GM19452 (cell line): Measurements from ENCODE around the gene TTBK1.
A peak's percentile ranks its signal among the peaks of the same experiment; 100 is the strongest.
"Not testable (repeated sequence)": the region's sequence is repeated elsewhere in the genome, so short reads cannot be mapped to it uniquely, and the experiment has no call there.

Experiments used
- ATAC-seq: cut with Tn5 transposase; IDR thresholded peaks from one replicate; pipeline ENCODE4 v1.9.1; 2021; ENCODE audit not compliant: unreplicated experiment

The TTBK1 gene

DNA sequence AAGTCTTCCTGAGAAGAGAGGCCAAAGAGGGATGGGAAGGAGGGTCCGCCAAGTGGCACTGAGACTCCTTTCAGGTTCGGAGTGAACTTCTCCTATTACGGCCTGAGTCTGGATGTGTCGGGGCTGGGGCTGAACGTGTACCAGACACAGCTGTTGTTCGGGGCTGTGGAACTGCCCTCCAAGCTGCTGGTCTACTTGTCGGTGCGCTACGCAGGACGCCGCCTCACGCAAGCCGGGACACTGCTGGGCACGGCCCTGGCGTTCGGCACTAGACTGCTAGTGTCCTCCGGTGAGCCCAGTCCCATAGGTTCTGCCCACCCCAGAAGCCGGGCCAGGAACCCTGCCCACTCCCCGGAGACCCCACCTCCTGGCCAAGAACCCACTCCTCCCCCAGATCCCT is 58.8 kb downstream of the TTBK1 start:
- no peak for ATAC-seq

DNA sequence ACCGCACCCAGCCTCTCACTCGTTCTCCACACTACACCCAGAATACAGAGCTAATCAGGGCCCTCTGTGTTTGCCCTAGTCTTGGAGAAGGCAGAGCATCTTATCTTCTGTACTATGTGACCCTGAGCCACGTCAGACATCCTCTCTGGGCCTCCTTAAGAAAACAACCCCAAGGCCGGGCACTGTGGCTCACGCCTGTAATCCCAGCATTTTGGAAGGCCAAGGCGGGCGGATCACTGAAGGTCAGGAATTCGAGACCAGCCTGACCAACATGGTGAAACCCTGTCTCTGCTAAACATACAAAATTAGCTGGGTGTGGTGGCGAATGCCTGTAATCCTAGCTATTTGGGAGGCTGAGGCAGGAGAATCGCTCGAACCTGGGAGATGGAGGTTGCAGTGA is 59.7 kb downstream of the TTBK1 start:
- not testable (repeated sequence) for ATAC-seq

DNA sequence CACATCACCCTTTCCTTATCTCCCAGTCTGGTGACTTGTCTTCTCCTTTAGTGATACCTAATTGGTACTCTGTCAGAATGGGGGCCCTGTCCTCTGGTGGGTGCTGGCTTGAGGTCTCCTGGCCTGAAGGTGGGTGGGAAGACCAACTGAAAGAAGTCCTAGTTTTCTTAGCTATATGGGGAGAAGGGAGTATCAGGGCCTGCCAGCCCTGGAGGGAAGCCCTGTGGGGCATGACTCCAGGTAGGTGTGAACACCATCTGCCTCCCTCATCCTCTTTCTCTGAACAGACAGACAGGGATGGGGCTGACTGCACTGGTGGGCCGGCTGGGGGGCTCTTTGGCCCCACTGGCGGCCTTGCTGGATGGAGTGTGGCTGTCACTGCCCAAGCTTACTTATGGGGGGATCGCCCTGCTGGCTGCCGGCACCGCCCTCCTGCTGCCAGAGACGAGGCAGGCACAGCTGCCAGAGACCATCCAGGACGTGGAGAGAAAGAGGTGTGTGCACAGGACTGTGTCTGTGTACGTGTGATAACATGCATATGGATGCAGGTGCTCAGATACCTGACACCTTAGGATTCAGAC is 60.6 kb downstream of the TTBK1 start:
- ATAC-seq, result no peak

DNA sequence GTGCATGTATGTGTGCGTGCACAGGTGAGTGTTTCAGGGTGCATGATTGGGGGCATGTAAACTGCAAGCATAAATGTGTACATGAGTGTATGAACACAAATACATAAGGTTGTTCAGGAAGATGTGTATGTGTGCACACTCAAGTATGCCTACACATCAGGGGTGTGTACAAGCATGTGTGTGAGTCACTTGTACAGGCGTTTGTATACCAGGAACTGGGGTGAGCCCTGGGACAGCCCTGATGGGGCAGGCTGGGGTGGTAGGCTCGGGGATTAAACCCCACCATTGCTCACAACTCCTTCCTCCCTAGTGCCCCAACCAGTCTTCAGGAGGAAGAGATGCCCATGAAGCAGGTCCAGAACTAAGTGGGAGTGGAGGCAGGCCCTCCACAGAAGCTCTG is 61.1 kb downstream of the TTBK1 start:
- ATAC-seq, result no peak

DNA sequence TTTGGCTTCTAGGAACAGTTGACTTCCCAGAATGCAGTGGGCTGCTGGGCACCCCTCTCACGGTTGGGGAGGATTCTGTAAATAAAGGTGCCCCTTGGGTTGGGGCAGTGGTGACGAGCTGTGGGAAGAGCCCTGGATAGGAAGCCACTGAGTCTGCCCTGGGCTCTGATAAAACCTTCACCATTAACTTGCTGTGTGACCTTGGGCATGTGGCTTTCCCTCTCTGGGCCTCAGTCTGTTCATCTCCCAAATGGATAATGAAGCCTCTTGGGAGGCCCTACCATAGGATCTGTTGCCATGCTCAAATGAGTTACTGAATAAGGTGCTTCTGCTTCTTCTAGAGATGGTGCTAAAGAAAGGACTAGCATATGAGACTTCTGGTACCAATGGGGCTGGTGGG is 61.6 kb downstream of the TTBK1 start:
- no peak for ATAC-seq

DNA sequence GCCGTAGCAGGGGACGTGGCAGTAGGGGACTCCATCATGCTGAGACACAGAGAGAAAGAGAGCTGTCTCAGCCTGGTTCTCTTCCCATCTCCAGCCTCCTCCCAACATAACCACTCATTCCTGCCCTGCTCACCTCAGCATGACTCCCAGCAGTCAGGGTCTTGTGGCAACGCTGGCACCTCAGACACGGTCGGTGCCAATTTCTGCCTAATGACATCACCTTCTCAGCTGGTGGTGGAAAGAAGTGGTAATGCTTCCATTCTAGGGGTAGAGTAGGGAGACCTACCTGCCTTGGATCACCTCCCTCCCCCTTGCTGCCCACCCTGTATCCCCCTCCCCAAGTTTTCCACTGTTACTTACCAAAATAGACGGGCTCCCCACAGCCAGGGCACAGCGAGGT is 62.8 kb downstream of the TTBK1 start:
- no peak for ATAC-seq

DNA sequence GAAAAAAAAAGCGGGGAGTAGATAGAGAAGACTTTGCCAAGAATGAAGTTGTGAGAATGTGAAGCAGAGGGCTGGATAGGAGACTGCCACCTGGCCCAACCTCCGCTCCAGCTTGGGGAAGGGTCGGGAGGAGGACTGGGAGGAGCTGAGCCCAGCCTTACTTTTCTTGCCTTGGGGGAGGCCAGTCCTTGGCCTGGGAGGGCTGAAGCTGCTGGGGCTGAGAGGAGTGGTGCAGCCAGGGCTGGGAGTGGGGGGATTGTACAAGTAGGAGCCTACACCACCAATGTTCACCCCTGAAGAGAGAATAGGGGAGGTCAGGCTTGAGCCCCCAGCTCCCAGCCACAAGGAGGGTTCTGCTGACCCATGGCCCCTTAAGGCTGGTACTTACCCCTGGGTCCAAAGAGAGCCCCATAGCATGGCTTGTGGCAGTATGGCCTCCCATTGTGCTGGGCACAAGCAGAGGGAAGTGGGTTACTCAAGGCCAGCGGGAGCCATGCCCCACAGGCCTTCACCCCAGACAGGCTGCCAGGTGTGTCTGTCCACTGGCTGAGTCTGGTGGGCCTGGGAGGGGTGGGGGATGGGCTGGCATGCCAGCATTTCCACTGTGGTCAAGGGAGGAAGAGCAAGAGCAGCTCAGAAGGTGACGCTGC is 64.3 kb downstream of the TTBK1 start:
- ATAC-seq, result no peak

DNA sequence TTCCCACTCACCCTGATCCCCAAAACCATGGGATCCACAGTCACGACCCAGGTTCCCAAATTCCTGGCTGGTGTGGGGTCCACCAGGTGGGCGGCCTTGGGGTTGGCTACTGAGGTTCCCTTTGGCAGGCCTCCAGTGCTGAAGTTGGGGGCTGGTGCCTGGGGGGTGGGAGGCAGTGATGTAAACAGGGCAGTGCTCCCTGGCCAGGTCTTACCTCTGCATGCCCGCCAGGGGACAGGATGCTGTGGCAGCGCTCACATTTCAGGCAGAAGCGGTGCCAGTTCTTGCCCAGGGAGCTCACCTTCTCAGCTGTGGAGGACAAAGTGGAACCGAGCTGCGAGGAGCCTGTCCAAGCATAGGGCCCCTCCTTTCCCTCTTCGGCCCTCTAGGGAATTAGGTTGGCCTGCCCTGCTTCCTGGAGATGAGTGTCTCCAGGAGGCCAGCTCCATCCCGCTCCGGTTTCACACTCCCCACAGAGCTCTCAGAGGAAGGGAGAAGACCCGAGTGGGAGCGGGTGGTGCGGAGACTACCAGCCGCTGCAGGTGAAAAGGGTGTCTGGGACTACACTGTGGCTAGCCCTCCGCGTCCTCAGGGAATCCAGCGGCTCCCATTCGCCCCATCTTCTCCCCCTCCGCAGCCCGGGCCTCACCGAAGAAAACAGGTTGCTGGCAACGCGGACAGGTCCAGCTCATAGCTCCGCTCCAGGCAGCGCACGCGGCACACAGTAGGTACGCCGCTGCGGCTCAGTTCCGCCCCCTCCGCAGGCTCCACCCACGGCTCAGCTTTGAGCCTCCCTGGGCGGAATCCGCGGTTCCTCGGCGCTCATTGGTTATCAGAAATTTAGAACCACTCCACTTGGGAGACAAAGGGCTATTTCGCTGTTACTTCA is 65.1 kb downstream of the TTBK1 start, which contains the start of gene CRIP3:
Gene CRIP3, minus strand, starts transcription at position 726 of the 889 bp plus-strand sequence. Its CDS starts 34 bp downstream, at position 692.
- peak; percentile 55 for ATAC-seq

DNA sequence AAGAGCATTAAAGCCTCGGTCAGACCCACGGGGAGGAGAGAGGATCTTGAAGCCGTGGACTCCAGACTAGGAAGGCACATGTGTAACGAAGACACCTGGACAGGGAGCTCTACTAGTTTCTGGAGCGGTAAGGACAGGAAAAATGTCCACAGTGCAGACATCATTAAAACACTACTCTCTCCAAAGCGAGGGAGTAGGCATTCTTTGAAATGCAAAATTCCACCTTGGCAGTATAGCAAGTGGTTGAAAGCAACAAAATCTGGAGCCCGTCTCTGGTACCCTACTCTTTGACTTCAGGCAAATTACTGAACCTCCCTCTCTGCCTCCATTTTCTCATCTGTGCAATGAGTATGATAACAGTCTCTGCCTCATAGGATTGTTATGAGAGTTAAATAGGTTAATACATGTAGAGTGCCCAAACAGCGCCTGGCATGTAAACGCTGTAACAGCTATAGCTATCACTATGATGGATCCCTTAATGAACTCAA is 65.8 kb downstream of the TTBK1 start:
- ATAC-seq, result no peak

DNA sequence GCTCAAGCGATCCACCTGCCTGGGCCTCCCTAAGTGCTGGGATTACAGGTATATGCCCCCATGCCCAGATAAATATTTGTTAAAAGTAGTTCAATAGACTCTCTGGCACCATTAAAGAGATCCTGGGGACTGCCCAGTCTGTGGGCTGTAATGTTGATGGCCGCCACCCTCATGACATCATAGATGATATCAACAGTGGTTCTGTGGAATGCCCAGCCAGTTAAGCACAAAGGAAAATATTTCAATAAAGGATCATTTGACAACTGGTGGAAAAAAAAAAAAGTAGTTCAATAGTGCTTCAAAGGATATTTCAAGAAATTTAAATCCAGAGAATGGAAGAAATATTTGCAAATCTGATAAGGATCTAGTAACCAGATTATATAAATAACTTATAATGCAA is 66.9 kb downstream of the TTBK1 start:
- no peak for ATAC-seq

DNA sequence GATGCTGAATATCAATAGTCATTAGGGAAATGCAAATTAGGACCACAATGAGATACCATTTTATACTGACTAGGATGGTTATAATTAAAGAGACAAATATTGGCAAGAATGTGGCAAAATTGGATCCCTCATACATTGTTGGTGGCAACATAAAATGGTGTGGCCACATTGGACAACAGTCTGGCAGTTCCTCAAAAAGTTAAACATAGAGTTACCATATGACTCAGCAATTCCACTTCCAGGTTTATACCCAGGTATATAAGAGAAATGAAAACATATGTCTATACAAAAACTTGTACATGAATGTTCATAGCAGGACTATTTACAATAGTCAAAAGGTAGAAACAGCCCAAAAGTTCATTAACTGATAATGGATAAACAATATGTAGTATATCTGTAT is 67.3 kb downstream of the TTBK1 start:
- ATAC-seq, result no peak

DNA sequence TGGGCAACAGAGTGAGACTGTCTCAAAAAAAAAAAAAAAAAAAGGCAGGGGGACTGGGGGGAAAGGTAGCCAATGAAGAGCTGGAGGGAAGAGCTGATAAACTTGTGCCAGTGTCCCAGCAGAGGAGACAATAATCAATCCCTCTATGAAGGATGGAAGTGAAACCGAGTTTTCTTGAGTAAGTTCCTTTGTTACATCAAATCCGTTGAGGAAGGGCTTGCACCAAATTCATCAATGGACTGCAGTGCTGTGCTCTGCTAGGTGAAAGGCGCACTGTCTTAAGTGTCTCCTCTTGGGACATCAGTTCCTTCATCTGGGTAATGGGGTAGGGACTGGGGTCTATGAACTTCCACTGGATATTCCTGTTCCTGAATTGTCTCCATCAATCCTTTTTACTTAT is 68.4 kb downstream of the TTBK1 start:
- ATAC-seq, result no peak

DNA sequence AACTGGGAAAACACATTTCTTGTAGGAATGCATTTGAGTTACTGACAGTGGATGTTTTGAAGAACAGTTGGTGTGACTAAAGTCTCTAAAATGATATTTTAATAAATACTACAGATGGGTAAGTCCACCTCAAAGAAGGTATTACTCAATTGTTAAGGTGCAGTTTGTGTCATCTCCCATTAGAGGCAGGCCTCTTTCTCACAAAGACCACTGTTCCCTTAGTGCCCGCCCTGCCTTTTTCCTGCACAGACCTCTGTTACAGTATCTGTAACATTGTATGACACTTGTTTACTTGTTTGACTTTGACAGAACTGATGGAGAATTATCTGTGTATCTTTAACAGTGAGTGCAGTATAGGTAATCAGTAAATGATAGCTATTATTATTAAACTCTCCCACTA is 70.5 kb downstream of the TTBK1 start:
- ATAC-seq, result no peak

DNA sequence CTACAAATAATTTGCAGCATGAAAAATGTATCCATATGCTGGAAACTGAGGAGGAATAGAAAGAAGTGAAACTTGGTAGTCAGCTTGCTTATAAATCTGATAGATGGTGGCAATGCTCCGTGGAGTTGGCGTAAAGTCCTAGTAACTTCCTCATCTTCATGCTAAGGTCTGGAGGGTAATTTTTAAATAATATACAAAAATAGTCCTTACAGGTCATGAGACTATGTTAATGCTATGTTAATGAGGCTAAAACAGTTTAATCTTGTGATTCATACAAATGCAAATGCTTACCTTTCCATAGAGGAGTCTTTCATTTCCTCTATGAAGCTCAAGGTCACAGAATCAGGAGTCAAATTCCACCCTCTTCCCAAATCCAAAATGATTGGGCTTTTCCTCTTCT is 74.7 kb downstream of the TTBK1 start:
- no peak for ATAC-seq

DNA sequence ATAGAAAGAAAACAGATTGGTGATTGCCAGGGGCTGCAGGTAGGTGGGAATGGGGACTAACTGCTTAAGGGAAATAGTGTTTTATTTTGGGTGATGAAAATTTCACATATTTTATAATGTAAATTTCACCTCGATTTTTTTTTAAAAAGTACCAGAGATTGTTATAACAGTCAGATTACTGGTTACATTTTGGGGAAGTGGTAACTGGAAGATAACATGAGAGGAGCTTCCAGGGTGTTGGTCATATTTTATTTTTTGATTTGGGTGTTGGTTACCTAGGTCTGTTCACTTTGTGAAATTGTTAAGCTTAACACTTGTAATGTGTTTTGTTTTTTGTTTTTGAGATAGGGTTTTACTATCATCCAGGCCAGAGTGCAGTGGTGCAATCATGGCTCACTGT is 82.6 kb downstream of the TTBK1 start:
- no peak for ATAC-seq

DNA sequence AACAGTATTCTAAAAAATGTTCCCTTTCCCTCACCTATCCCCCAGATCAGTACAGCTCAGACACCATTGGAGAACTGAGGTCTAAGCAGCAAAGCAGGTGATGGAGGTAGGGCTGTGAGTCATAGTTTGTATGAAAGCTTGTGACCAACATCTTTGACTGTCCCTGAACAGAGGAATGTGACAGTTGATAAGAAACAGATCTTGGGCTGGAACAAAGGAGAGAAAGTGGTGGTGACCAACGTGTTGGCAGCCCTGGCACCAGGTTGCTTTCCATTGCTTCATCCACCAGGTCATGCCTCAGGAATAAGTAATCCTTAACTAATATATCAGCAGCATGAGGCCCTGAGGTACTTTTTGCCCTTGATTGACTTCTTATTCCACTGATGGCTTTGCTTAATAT is 85.2 kb downstream of the TTBK1 start:
- no peak for ATAC-seq

DNA sequence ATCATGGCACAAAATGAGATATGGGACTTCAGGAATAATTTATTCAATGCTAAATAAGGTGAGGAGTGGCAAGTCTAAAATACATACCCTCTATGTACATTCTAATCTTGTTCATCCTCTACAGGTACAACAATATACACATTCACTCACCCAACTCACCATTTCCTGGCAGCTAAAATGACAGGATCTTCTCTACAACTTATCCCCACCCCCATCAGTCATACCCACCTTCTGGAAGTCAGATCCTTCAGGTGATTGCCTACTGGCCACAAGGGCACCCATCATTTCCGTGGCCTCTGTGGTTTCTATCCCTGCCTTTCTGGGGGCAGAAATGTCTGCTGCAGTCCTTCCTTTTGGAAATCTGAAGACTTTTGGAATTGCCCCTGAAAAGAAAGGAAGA is 88.2 kb downstream of the TTBK1 start:
- ATAC-seq, result no peak

DNA sequence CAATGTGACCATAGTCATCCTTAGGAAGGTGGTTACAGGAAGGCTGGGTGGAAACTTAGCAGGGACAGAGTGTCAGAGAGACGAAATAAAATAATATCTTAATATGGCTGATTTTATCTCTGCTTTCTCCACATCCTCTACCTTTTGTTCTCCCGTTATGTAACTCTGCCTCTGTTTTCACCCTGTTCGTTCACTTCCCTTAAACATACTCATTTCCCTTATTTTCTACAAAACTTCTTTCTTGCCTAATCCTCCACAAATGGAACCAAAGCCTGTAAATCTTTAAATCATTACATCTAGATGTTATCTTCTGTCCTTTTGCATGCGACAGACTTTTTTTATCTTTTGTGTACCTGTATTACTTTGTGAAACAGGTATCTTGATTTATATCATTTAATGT is 88.6 kb downstream of the TTBK1 start:
- no peak for ATAC-seq

DNA sequence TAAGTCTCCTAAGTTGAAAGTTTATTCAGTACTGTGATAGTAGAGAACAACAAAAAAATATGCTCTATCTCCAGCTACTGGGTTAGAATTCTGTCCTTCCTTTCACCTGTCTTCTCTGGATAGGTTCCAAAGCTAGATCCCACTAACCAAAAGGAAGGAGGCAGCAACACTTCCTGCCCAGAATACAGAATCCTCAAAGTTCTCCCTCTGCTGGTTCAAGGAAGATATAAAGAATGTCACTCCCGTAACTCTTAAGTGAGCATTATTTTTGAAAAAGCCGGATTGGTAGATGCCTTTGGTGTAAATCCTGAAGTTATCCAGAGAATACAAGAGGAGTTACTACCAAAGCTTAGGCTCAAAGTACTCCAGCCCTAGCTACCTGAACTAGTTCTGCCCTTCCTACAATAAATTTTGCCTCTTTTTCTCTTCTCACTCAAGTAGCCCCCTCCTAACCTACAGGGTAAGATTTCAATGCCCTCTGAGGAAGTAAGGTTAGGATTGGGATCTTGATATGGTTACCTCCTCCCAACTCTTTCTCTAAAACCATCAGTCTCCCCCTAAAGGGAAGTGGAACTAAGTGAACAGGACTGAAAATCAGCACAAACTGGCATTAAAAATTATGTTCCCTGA is 91.3 kb downstream of the TTBK1 start:
- no peak for ATAC-seq

DNA sequence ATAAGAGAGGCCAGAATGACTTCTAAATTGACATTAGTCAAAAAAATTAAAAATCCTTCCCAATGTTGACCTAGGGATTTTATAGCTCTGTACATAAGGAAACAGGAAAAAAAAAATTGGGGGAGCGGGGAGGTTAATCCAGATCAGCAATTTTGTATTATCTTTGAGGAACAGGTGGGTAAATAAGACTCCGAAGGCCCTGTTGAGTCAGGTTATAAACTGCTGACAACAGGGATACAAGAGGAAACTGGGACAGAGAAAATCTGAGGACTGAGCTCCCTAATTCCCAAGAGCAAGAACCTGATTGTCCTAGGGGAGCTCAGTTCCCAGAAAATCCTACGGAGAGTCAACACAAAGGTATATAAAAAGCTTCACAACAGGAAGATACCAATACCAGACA is 92.2 kb downstream of the TTBK1 start:
- no peak for ATAC-seq

DNA sequence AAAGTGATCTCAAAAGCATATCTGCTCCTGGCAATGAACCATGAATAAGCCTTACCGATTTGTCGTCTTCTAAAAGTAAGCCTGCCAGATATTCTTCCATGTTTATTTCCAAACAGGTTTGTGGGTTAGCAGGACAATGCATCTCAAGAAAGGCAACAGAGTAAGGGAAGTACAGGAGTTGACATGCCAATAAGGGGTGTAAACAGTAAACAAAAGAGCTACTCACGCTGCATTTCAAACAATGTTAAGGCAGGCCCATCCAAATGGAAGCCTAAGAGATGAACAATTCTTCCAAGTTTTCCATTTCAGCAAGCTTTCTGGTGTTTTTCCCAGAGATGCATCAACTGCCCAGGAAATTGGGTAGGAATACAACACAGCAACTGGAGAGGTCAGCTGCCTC is 93.1 kb downstream of the TTBK1 start:
- no peak for ATAC-seq
